Measurements from ENCODE around the gene BIRC7. TPM values are rescaled to one million over a fixed set of nuclear protein-coding genes. Genes with fewer than 3 reads are reported as not detected.

Gene BIRC7
- total and polyA plus RNA-seq, 2 donors from 2014 or later, result 0.30 to 4.0 TPM

DNA sequence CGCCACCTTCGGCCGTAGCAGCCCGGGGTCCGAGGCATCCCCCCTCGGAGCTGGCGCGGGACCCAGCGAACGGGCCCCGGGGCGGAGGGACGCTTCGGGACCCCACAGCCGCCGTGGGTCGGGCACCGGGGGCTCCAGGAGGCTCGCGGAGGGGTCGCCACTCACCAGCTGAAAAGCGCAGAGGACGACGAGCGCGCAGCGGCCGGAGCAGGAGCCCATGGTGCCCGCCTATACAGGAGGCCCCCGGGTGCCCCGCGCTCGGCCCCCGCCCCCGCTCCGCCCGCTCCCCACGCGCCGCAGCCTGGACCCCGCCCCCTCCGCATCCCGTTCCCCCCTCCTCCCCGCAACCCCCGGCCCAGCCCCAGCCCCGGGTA is 18.5 kb downstream of the BIRC7 start, which contains the start of gene NKAIN4:
Gene NKAIN4, minus strand, starts transcription at position 232 of the 374 bp plus-strand sequence. Its CDS starts 13 bp downstream, at position 219.
- H3K36me3 ChIP-seq (ENCODE audit: control insufficient read depth in 2 of 3, insufficient read depth in 3 of 3, low read length in 3 of 3), result no peaks in the 10 kb centered on the region
- H3K27ac ChIP-seq (ENCODE audit: low read depth in 2 of 2, low read length in 2 of 2), result no peak within 1 kb of the TSS
- no peaks in the 10 kb centered on the region for H3K27me3 ChIP-seq (ENCODE audit: control insufficient read depth, insufficient read depth, low read length)
- H3K4me3 ChIP-seq (ENCODE audit: low read length in 3 of 3), result no peak within 1 kb of the TSS
- intact Hi-C loops (cut with DNase I), result no loop called here
- H3K9ac ChIP-seq (ENCODE audit: low read length in 3 of 3), result no peak within 1 kb of the TSS
- FAIRE-seq, result no peak
- no peaks in the 10 kb centered on the region for H3K9me3 ChIP-seq (ENCODE audit: control insufficient read depth in 2 of 3, insufficient read depth in 1 of 3, low read length in 3 of 3)
- TF ChIP-seq, protein P1, sequence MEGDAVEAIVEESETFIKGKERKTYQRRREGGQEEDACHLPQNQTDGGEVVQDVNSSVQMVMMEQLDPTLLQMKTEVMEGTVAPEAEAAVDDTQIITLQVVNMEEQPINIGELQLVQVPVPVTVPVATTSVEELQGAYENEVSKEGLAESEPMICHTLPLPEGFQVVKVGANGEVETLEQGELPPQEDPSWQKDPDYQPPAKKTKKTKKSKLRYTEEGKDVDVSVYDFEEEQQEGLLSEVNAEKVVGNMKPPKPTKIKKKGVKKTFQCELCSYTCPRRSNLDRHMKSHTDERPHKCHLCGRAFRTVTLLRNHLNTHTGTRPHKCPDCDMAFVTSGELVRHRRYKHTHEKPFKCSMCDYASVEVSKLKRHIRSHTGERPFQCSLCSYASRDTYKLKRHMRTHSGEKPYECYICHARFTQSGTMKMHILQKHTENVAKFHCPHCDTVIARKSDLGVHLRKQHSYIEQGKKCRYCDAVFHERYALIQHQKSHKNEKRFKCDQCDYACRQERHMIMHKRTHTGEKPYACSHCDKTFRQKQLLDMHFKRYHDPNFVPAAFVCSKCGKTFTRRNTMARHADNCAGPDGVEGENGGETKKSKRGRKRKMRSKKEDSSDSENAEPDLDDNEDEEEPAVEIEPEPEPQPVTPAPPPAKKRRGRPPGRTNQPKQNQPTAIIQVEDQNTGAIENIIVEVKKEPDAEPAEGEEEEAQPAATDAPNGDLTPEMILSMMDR (IDR thresholded peaks at IDR 0.05; ENCODE audit: borderline replicate concordance, extremely low read depth, insufficient read depth), result no peak
- peaks cover 0 to 4% (median 0%) of the 10 kb centered on the region in 3 donors for H3K4me1 ChIP-seq (ENCODE audit: control insufficient read depth in 2 of 3, insufficient read depth in 2 of 3, low read depth in 1 of 3, low read length in 3 of 3)
- peak in 1 of 5 donors; percentile 68 for DNase-seq

DNA sequence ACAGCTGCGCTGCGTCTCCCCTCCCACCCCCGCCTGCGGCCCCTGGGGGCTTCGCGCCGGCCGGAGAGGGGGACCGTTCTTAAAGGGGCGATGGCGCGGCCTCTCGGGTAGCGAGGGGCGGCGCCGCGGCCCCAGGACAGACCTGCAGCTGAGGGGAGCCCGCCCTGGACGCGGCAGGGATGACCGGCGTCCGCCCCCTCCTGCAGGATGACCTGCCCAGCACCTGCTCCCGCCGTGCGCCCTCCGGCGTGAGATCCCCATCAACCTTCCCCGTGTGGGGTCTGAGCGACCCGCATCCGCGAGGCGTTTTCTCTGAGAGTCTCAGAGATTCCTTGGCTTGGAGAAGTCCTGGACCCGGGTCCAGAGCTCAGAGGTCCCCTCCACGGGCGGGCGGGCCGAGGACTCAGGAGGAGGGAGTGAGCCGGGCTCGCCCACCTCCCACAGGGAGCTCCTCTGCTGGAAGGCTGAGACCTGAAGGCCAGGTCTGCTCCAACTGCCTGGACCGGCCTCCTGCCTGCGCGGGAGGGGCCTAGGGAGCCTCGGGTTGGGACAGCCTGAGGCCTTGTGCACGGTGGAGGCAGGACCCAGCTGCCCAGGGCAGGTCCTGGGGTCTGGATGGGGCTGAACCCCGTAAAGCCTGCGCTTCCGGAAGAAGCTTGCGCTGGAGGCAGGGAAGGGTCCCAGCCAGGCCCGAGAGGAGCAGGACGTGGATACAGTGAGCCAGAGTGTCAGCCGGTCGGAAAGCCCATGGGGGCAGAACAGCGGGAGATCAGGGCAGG is 19.1 kb downstream of the BIRC7 start:
- no peak for FAIRE-seq
- no peak overlapping the region for H3K4me3 ChIP-seq (ENCODE audit: low read length in 3 of 3)
- intact Hi-C loops (cut with DNase I), result no loop called here
- no peaks in the 10 kb centered on the region for H3K36me3 ChIP-seq (ENCODE audit: control insufficient read depth in 2 of 3, insufficient read depth in 3 of 3, low read length in 3 of 3)
- peak in 3 of 5 donors; percentile 56 to 82 (median 80) for DNase-seq
- H3K9ac ChIP-seq (ENCODE audit: low read length in 3 of 3), result no peak overlapping the region
- H3K9me3 ChIP-seq (ENCODE audit: control insufficient read depth in 2 of 3, insufficient read depth in 1 of 3, low read length in 3 of 3), result no peaks in the 10 kb centered on the region
- H3K27ac ChIP-seq (ENCODE audit: low read depth in 2 of 2, low read length in 2 of 2), result no peak overlapping the region
- H3K4me1 ChIP-seq (ENCODE audit: control insufficient read depth in 2 of 3, insufficient read depth in 2 of 3, low read depth in 1 of 3, low read length in 3 of 3), result no peaks in the 10 kb centered on the region
- no peaks in the 10 kb centered on the region for H3K27me3 ChIP-seq (ENCODE audit: control insufficient read depth, insufficient read depth, low read length)
- TF ChIP-seq, protein P1 (IDR thresholded peaks at IDR 0.05; ENCODE audit: borderline replicate concordance, extremely low read depth, insufficient read depth), result no peak

DNA sequence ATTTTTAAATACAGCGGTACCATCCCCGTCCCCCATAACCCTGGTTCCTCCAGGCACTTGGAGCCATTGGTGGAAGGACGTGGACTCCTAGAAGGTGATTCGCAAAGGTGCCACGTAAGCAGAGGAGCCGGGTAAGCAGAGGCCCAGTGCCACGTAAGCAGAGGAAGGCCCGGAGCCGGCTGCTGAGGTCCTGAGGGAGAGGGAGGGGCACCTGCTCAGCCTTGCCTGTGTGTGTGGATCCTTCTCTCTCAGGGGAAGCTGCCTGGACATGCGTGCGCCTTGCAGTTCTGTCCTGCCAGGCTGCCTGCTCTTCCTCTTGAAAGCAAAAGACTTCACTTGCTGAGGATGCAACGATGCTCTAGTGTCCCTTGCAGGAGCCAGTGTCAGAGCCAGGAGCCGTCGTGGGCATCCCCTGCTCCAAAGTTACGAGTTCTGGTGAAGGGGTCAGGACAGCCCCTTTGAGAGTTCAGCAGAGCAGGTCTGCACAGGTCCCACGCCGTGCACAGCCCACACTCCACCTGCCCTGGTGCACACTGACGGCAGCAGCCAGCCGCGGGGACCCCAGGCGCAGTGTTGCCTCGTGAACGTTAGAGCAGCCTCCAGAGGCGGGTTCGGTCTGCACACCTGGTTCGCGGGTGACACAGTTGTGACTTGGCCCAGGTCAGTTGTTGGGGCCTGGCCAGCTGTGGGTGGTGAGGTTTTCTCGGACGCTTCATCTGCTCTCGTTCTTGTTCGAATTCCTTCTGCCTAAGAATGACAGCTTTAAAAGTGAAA is 20.4 kb downstream of the BIRC7 start:
- no peak overlapping the region for H3K27ac ChIP-seq (ENCODE audit: low read depth in 2 of 2, low read length in 2 of 2)
- FAIRE-seq (no peak), DNase-seq (peak in 1 of 5 donors; percentile 55)
- no peak overlapping the region for H3K4me3 ChIP-seq (ENCODE audit: low read length in 3 of 3)
- no peak overlapping the region for H3K9ac ChIP-seq (ENCODE audit: low read length in 3 of 3)
- no peaks in the 10 kb centered on the region for H3K36me3 ChIP-seq (ENCODE audit: control insufficient read depth in 2 of 3, insufficient read depth in 3 of 3, low read length in 3 of 3)
- intact Hi-C loops (cut with DNase I), result no loop called here
- no peaks in the 10 kb centered on the region for H3K27me3 ChIP-seq (ENCODE audit: control insufficient read depth, insufficient read depth, low read length)
- TF ChIP-seq, protein P1 (IDR thresholded peaks at IDR 0.05; ENCODE audit: borderline replicate concordance, extremely low read depth, insufficient read depth), result no peak
- H3K4me1 ChIP-seq (ENCODE audit: control insufficient read depth in 2 of 3, insufficient read depth in 2 of 3, low read depth in 1 of 3, low read length in 3 of 3), result no peaks in the 10 kb centered on the region
- no peaks in the 10 kb centered on the region for H3K9me3 ChIP-seq (ENCODE audit: control insufficient read depth in 2 of 3, insufficient read depth in 1 of 3, low read length in 3 of 3)
